ENCODE results near the gene GPR137. TPM values are rescaled to one million over a fixed set of nuclear protein-coding genes. Genes with fewer than 3 reads are reported as not detected.

Gene GPR137
- total and polyA plus RNA-seq, 7 donors, result 12.2 to 35.0 (median 17.4) TPM

- Histone ChIP-seq H3K27me3 (peaks cover 22 to 49% (median 45%) of the 10 kb centered on the region in 3 donors), H3K27ac (no peak overlapping the region), H3K9me3 (no peaks in the 10 kb centered on the region), H3K36me3 (no peaks in the 10 kb centered on the region), H3K4me3 (no peak overlapping the region), H3K4me1 (peaks cover 0 to 37% (median 31%) of the 10 kb centered on the region in 4 donors)
- WGBS, 2 donors, result 92 to 95% methylated on average over 13 of the region's 13 CpGs
- intact Hi-C loops (cut with DNase I), result no loop called here
- DNase-seq, result no peak
- TF ChIP-seq EP300 (IDR thresholded peaks at IDR 0.05) (no peak), CTCF (IDR thresholded peaks at IDR 0.05) (no peak), POLR2AphosphoS5 (IDR thresholded peaks at IDR 0.05) (no peak), POLR2A (IDR thresholded peaks at IDR 0.05) (no peak)
Measured at GRCh38 chr11:64289002-64289564, 3.4 kb downstream of the GPR137 start.

GRCh38 chr11:64290352-64291261 lies 5.0 kb downstream of the GPR137 start:
- intact Hi-C loops (cut with DNase I), result no loop called here
- peaks cover 22 to 64% (median 58%) of the 10 kb centered on the region in 3 donors for H3K27me3 ChIP-seq

GRCh38 chr11:64291262-64291751 lies 5.7 kb downstream of the GPR137 start, which contains the start of gene KCNK4:
KCNK4 (plus strand) TSS chr11:64291302; CDS start chr11:64293019, 1,717 bp downstream.
- H3K36me3 ChIP-seq, result no peaks in the 10 kb centered on the region
- no peaks in the 10 kb centered on the region for H3K9me3 ChIP-seq
- 3 to 4% methylated on average over 45 of the region's 45 CpGs for WGBS, 2 donors
- no peak for DNase-seq
- peak within 1 kb of the TSS in 3 of 4 donors; percentile 15 to 40 (median 36) for H3K4me3 ChIP-seq
- no peak for TF ChIP-seq CTCF (IDR thresholded peaks at IDR 0.05)
- TF ChIP-seq EP300 (IDR thresholded peaks at IDR 0.05), result no peak
- TF ChIP-seq POLR2AphosphoS5 (IDR thresholded peaks at IDR 0.05), result no peak
- no peak for TF ChIP-seq POLR2A (IDR thresholded peaks at IDR 0.05)
- peaks cover 0 to 29% (median 24%) of the 10 kb centered on the region in 4 donors for H3K4me1 ChIP-seq
- intact Hi-C loops (cut with DNase I), result no loop called here
- peaks cover 23 to 71% (median 65%) of the 10 kb centered on the region in 3 donors for H3K27me3 ChIP-seq
- H3K27ac ChIP-seq, result no peak within 1 kb of the TSS

More at GRCh38 chr11:64290352-64291261, 5.0 kb downstream of the GPR137 start:
- WGBS, 2 donors, result 49 to 59% methylated on average over 10 of the region's 10 CpGs
- TF ChIP-seq CTCF (IDR thresholded peaks at IDR 0.05) (no peak), POLR2AphosphoS5 (IDR thresholded peaks at IDR 0.05) (no peak), POLR2A (IDR thresholded peaks at IDR 0.05) (no peak), EP300 (IDR thresholded peaks at IDR 0.05) (no peak)
- no peak overlapping the region for H3K27ac ChIP-seq
- H3K4me3 ChIP-seq, result no peak overlapping the region
- DNase-seq, result no peak
- H3K9me3 ChIP-seq, result no peaks in the 10 kb centered on the region
- H3K36me3 ChIP-seq, result no peaks in the 10 kb centered on the region
- peaks cover 0 to 35% (median 29%) of the 10 kb centered on the region in 4 donors for H3K4me1 ChIP-seq

- no peak for TF ChIP-seq CTCF (IDR thresholded peaks at IDR 0.05)
- TF ChIP-seq POLR2A (IDR thresholded peaks at IDR 0.05), result no peak
- TF ChIP-seq EP300 (IDR thresholded peaks at IDR 0.05), result no peak
- no peak for TF ChIP-seq POLR2AphosphoS5 (IDR thresholded peaks at IDR 0.05)
- WGBS, 2 donors, result 1% methylated on average over 96 of the region's 96 CpGs
- H3K36me3 ChIP-seq, result no peaks in the 10 kb centered on the region
- H3K4me1 ChIP-seq, result peaks cover 0 to 23% (median 18%) of the 10 kb centered on the region in 4 donors
- DNase-seq, result no peak
- peaks cover 29 to 77% (median 71%) of the 10 kb centered on the region in 3 donors for H3K27me3 ChIP-seq
- H3K4me3 ChIP-seq, result peak overlapping the region in 3 of 4 donors; percentile 15 to 40 (median 36)
- no peak overlapping the region for H3K27ac ChIP-seq
- intact Hi-C loops (cut with DNase I), result no loop called here
- no peaks in the 10 kb centered on the region for H3K9me3 ChIP-seq
Measured at GRCh38 chr11:64291752-64292459, 6.3 kb downstream of the GPR137 start.
